ENCODE measurements around the gene CDON.

DNA sequence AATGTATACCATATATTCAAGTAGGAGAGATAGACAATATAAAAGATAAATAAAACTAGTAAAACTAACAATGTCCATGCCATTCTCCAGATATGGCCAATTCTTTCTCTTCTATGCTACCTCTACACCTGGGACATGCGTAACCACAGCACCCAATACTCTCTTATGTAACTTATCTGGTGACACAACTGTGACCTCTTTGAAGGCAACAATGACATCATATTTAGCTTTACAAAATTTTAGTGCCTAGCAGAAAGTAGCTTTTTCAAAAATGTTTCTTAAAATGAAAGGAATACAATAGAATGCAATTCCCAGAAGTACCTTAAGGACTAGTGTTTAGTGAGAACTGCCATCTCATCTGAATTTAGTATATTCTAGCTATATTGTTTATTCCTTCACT is 36.8 kb downstream of the CDON start:
- TF ChIP-seq, protein P1, sequence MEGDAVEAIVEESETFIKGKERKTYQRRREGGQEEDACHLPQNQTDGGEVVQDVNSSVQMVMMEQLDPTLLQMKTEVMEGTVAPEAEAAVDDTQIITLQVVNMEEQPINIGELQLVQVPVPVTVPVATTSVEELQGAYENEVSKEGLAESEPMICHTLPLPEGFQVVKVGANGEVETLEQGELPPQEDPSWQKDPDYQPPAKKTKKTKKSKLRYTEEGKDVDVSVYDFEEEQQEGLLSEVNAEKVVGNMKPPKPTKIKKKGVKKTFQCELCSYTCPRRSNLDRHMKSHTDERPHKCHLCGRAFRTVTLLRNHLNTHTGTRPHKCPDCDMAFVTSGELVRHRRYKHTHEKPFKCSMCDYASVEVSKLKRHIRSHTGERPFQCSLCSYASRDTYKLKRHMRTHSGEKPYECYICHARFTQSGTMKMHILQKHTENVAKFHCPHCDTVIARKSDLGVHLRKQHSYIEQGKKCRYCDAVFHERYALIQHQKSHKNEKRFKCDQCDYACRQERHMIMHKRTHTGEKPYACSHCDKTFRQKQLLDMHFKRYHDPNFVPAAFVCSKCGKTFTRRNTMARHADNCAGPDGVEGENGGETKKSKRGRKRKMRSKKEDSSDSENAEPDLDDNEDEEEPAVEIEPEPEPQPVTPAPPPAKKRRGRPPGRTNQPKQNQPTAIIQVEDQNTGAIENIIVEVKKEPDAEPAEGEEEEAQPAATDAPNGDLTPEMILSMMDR (IDR thresholded peaks at IDR 0.05; ENCODE audit: low read depth, low read length, poor library complexity, severe bottlenecking): no peak
- TF ChIP-seq EZH2phosphoT487 (IDR thresholded peaks at IDR 0.05; ENCODE audit: borderline replicate concordance, low read length): no peak

Data from DOHH2 (cell line).